IPS-18c (cell line): ENCODE results near the gene PLPP7.

Experiments used
- H3K4me3 ChIP-seq: 2 replicates; pipeline ENCODE4 v1.7.0; 2013; ENCODE audit warnings: low read depth, mild to moderate bottlenecking, low read length, moderate library complexity; ENCODE audit not compliant: insufficient read depth
- H3K9me3 ChIP-seq: one replicate; pipeline ENCODE4 v1.6.1; 2013; ENCODE audit warnings: mild to moderate bottlenecking, low read length, moderate library complexity; ENCODE audit not compliant: control insufficient read depth, insufficient read depth

The PLPP7 gene

GRCh38 chr9:131296906-131297500 lies 7.5 kb downstream of the PLPP7 start:
- Histone ChIP-seq H3K4me3 (no peak overlapping the region), H3K9me3 (no peaks in the 10 kb centered on the region)

- H3K9me3 ChIP-seq = no peaks in the 10 kb centered on the region
- H3K4me3 ChIP-seq = no peak overlapping the region
These were observed 8.4 kb downstream of the PLPP7 start for GRCh38 chr9:131297903-131298302.

GRCh38 chr9:131298341-131298740 lies 8.8 kb downstream of the PLPP7 start:
- H3K4me3 ChIP-seq = no peak overlapping the region
- no peaks in the 10 kb centered on the region for H3K9me3 ChIP-seq

- Histone ChIP-seq H3K4me3 (no peak overlapping the region), H3K9me3 (no peaks in the 10 kb centered on the region)
These were observed 9.3 kb downstream of the PLPP7 start for GRCh38 chr9:131298816-131299215.

- Histone ChIP-seq H3K9me3 (no peaks in the 10 kb centered on the region), H3K4me3 (no peak overlapping the region)
These were observed 9.9 kb downstream of the PLPP7 start for GRCh38 chr9:131299346-131299960.

GRCh38 chr9:131299961-131300347 lies 10.4 kb downstream of the PLPP7 start:
- no peaks in the 10 kb centered on the region for H3K9me3 ChIP-seq
- no peak overlapping the region for H3K4me3 ChIP-seq

- Histone ChIP-seq H3K9me3 (no peaks in the 10 kb centered on the region), H3K4me3 (no peak overlapping the region)
These were observed 10.9 kb downstream of the PLPP7 start for GRCh38 chr9:131300444-131300843.

GRCh38 chr9:131302244-131303075 lies 12.9 kb downstream of the PLPP7 start:
- Histone ChIP-seq H3K4me3 (no peak overlapping the region), H3K9me3 (no peaks in the 10 kb centered on the region)

GRCh38 chr9:131303381-131304321 lies 14.1 kb downstream of the PLPP7 start:
- H3K4me3 ChIP-seq = no peak overlapping the region
- H3K9me3 ChIP-seq = no peaks in the 10 kb centered on the region

- H3K4me3 ChIP-seq = no peak overlapping the region
- no peaks in the 10 kb centered on the region for H3K9me3 ChIP-seq
These were observed 15.3 kb downstream of the PLPP7 start for GRCh38 chr9:131304676-131305355.

GRCh38 chr9:131306397-131307004 lies 17.0 kb downstream of the PLPP7 start:
- H3K9me3 ChIP-seq = no peaks in the 10 kb centered on the region
- no peak overlapping the region for H3K4me3 ChIP-seq

- H3K9me3 ChIP-seq = no peaks in the 10 kb centered on the region
- H3K4me3 ChIP-seq = no peak overlapping the region
These were observed 18.5 kb downstream of the PLPP7 start for GRCh38 chr9:131307974-131308373.

- Histone ChIP-seq H3K4me3 (no peak overlapping the region), H3K9me3 (no peaks in the 10 kb centered on the region)
These were observed 18.9 kb downstream of the PLPP7 start for GRCh38 chr9:131308452-131308851.

GRCh38 chr9:131308906-131309529 lies 19.5 kb downstream of the PLPP7 start:
- Histone ChIP-seq H3K9me3 (no peaks in the 10 kb centered on the region), H3K4me3 (no peak overlapping the region)

- H3K4me3 ChIP-seq = no peak overlapping the region
- H3K9me3 ChIP-seq = no peaks in the 10 kb centered on the region
These were observed 20.2 kb downstream of the PLPP7 start for GRCh38 chr9:131309530-131310276.
